Tibial nerve (tissue), 4 donors: Measurements from ENCODE around the gene PPFIBP2. TPM values are rescaled to one million over a fixed set of nuclear protein-coding genes. Genes with fewer than 3 reads are reported as not detected.

Experiments
- DNase-seq, 2 donors: peaks; one replicate each; pipeline ENCODE4 v3.0.0-alpha.2; 2019; ENCODE audit warnings: low spot score in 2 of 2
- H3K27ac ChIP-seq, 4 donors: fragments of 200-600 bp; sonication (generic) in 3 of 4; one replicate each; pipeline ENCODE4 v1.5.1; 2017 to 2019; ENCODE audit warnings: mild to moderate bottlenecking in 1 of 4
- H3K27me3 ChIP-seq, 2 donors: fragments of 200-600 bp; sonication (generic) in 1 of 2; one replicate each; pipeline versions ENCODE4 v1.5.1 to v1.6.0; 2017 to 2019
- H3K36me3 ChIP-seq, 3 donors: fragments of 200-600 bp; sonication (generic); one replicate each; pipeline ENCODE4 v1.5.1; 2018 to 2019
- H3K4me1 ChIP-seq, 4 donors: fragments of 200-600 bp; sonication (generic) in 3 of 4; one replicate each; pipeline ENCODE4 v1.5.1; 2017 to 2019
- H3K4me3 ChIP-seq, 4 donors: fragments of 200-600 bp; sonication (generic) in 3 of 4; one replicate each; pipeline ENCODE4 v1.5.1; 2017 to 2019; ENCODE audit warnings: mild to moderate bottlenecking in 1 of 4, moderate library complexity in 1 of 4
- H3K9me3 ChIP-seq, 4 donors: fragments of 200-600 bp; sonication (generic) in 3 of 4; one replicate each; pipeline ENCODE4 v1.5.1; 2017 to 2019
- CTCF ChIP-seq, 5 experiments: fragments of 200-600 bp in 3 of 5; fragments of 450-650 bp in 2 of 5; sonication (generic) in 3 of 5; IDR thresholded peaks; one replicate each; pipeline ENCODE4 v1.5.1; 2016 to 2019; ENCODE audit warnings: antibody characterized with exemption in 5 of 5, mild to moderate bottlenecking in 3 of 5, moderate library complexity in 2 of 5
- EP300 ChIP-seq, 2 donors: sonication (generic); formaldehyde crosslinking; IDR thresholded peaks; one replicate each; pipeline ENCODE4 v1.6.1; 2017; ENCODE audit warnings: antibody characterized with exemption in 2 of 2, mild to moderate bottlenecking in 1 of 2
- POLR2A ChIP-seq, 2 donors: fragments of 450-650 bp; IDR thresholded peaks; one replicate each; pipeline ENCODE4 v1.6.1; 2017; ENCODE audit warnings: antibody characterized with exemption in 2 of 2, mild to moderate bottlenecking in 2 of 2, moderate library complexity in 2 of 2
- WGBS, 2 donors: methylation state at CpG; one replicate each; pipeline ENCODE4 v1.1.5; 2018; 5-methylcytosine and 5-hydroxymethylcytosine counted together
- total RNA-seq, 4 donors: library from RNA; depleted of rRNA; stranded (reverse); fragments of >200 nt; gene quantifications; one replicate each; pipeline ENCODE4 v1.1.0, GENCODE V29; 2016

PPFIBP2 gene
- 100 to 1,000 TPM in 1 of 4 donors, 10 to 100 TPM in 3; 19.8 to 110 (median 29.2) TPM for total RNA-seq

- Histone ChIP-seq H3K9me3 (no peaks in the 10 kb centered on the region), H3K4me1 (peaks cover 0 to 34% (median 25%) of the 10 kb centered on the region in 4 donors), H3K27ac (peak within 1 kb of the TSS; percentile 89 to 96 (median 95)), H3K27me3 (no peaks in the 10 kb centered on the region), H3K4me3 (peak within 1 kb of the TSS; percentile 77 to 90 (median 88)), H3K36me3 (no peaks in the 10 kb centered on the region)
- DNase-seq = peak; percentile 66 to 67
- peak; percentile 60 to 79 (median 65) for TF ChIP-seq CTCF (IDR thresholded peaks at IDR 0.05)
- TF ChIP-seq POLR2A (IDR thresholded peaks at IDR 0.05) = peak; percentile 45 to 79
- TF ChIP-seq EP300 (IDR thresholded peaks at IDR 0.05) = peak in 1 of 2 donors; percentile 64
- 0 to 1% methylated on average over 43 to 75 of the region's 79 CpGs for WGBS, 2 donors
Observed at GRCh38 chr11:7513234-7514098, at the start of gene PPFIBP2. TSS of gene PPFIBP2 (plus strand) at chr11:7513999. CDS start at chr11:7549476, 35,477 bp downstream.

GRCh38 chr11:7467652-7468051 lies 46.1 kb upstream of the PPFIBP2 start:
- H3K4me3 ChIP-seq = no peak overlapping the region
- no peaks in the 10 kb centered on the region for H3K9me3 ChIP-seq
- no peaks in the 10 kb centered on the region for H3K27me3 ChIP-seq
- no peak for TF ChIP-seq EP300 (IDR thresholded peaks at IDR 0.05)
- TF ChIP-seq POLR2A (IDR thresholded peaks at IDR 0.05) = no peak
- TF ChIP-seq CTCF (IDR thresholded peaks at IDR 0.05) = no peak
- H3K36me3 ChIP-seq = peaks cover 0 to 7% (median 0%) of the 10 kb centered on the region in 3 donors
- no peak for DNase-seq
- WGBS, 2 donors = 84% methylated on average over 2 of the region's 2 CpGs
- H3K4me1 ChIP-seq = no peaks in the 10 kb centered on the region
- no peak overlapping the region for H3K27ac ChIP-seq

- no peak for DNase-seq
- H3K27me3 ChIP-seq = no peaks in the 10 kb centered on the region
- H3K9me3 ChIP-seq = no peaks in the 10 kb centered on the region
- TF ChIP-seq CTCF (IDR thresholded peaks at IDR 0.05) = no peak
- no peak for TF ChIP-seq EP300 (IDR thresholded peaks at IDR 0.05)
- TF ChIP-seq POLR2A (IDR thresholded peaks at IDR 0.05) = no peak
- 91 to 92% methylated on average over 5 of the region's 5 CpGs for WGBS, 2 donors
- H3K27ac ChIP-seq = no peak overlapping the region
- H3K36me3 ChIP-seq = peaks cover 0 to 7% (median 0%) of the 10 kb centered on the region in 3 donors
- no peak overlapping the region for H3K4me3 ChIP-seq
- H3K4me1 ChIP-seq = no peaks in the 10 kb centered on the region
Observed at GRCh38 chr11:7469351-7469865, 44.4 kb upstream of the PPFIBP2 start.

- 54 to 67% methylated on average over 7 of the region's 7 CpGs for WGBS, 2 donors
- TF ChIP-seq EP300 (IDR thresholded peaks at IDR 0.05) = no peak
- TF ChIP-seq POLR2A (IDR thresholded peaks at IDR 0.05) = no peak
- TF ChIP-seq CTCF (IDR thresholded peaks at IDR 0.05) = no peak
- no peak overlapping the region for H3K27ac ChIP-seq
Observed at GRCh38 chr11:7471071-7471470, 42.7 kb upstream of the PPFIBP2 start.

GRCh38 chr11:7473717-7474116 lies 40.1 kb upstream of the PPFIBP2 start:
- no peak for DNase-seq
- no peak for TF ChIP-seq EP300 (IDR thresholded peaks at IDR 0.05)
- TF ChIP-seq CTCF (IDR thresholded peaks at IDR 0.05) = no peak
- no peak for TF ChIP-seq POLR2A (IDR thresholded peaks at IDR 0.05)
- Histone ChIP-seq H3K36me3 (peaks cover 0 to 7% (median 0%) of the 10 kb centered on the region in 3 donors), H3K27ac (no peak overlapping the region), H3K9me3 (no peaks in the 10 kb centered on the region), H3K4me1 (no peaks in the 10 kb centered on the region), H3K27me3 (no peaks in the 10 kb centered on the region), H3K4me3 (no peak overlapping the region)
- WGBS, 2 donors = 11% methylated on average over 1 of the region's 1 CpG; no CpG with 5 or more reads in 1 of the 2 donors

More at GRCh38 chr11:7471071-7471470, 42.7 kb upstream of the PPFIBP2 start:
- no peaks in the 10 kb centered on the region for H3K27me3 ChIP-seq
- H3K4me1 ChIP-seq = no peaks in the 10 kb centered on the region
- H3K4me3 ChIP-seq = no peak overlapping the region
- DNase-seq = no peak
- H3K36me3 ChIP-seq = peaks cover 0 to 7% (median 0%) of the 10 kb centered on the region in 3 donors
- no peaks in the 10 kb centered on the region for H3K9me3 ChIP-seq
